HEK293 (cell line): ENCODE measurements around the gene MDP1.
A peak's percentile ranks its signal among the peaks of the same experiment; 100 is the strongest.

ENCODE experiments used
- GLIS2 ChIP-seq: fragments of 450-650 bp; formaldehyde crosslinking; IDR thresholded peaks from 2 replicates; pipeline ENCODE4 v1.5.1; 2016; ENCODE audit warnings: missing biosample characterization, missing genetic modification characterization
- INSM2 ChIP-seq: fragments of 450-650 bp; formaldehyde crosslinking; IDR thresholded peaks from 2 replicates; pipeline ENCODE4 v1.5.1; 2016; ENCODE audit warnings: missing biosample characterization, missing genetic modification characterization
- KLF10 ChIP-seq: fragments of 450-650 bp; IDR thresholded peaks from 2 replicates; pipeline ENCODE4 v1.5.1; 2018; ENCODE audit warnings: missing biosample characterization, mild to moderate bottlenecking, missing genetic modification characterization
- KLF17 ChIP-seq: fragments of 450-650 bp; formaldehyde crosslinking; IDR thresholded peaks from 2 replicates; pipeline ENCODE4 v1.5.1; 2016; ENCODE audit warnings: missing biosample characterization, missing genetic modification characterization
- KLF9 ChIP-seq: fragments of 450-650 bp; formaldehyde crosslinking; IDR thresholded peaks from 2 replicates; pipeline ENCODE4 v1.5.1; 2016; ENCODE audit warnings: missing biosample characterization, missing genetic modification characterization, low read depth
- OVOL3 ChIP-seq: fragments of 450-650 bp; formaldehyde crosslinking; IDR thresholded peaks from 2 replicates; pipeline ENCODE4 v1.5.1; 2016; ENCODE audit warnings: missing biosample characterization, missing genetic modification characterization
- PRDM10 ChIP-seq: fragments of 450-650 bp; formaldehyde crosslinking; IDR thresholded peaks from 2 replicates; pipeline ENCODE4 v1.5.1; 2016; ENCODE audit warnings: missing biosample characterization, missing genetic modification characterization
- SP7 ChIP-seq: fragments of 450-650 bp; formaldehyde crosslinking; IDR thresholded peaks from 2 replicates; pipeline ENCODE4 v1.5.1; 2016; ENCODE audit warnings: missing biosample characterization, missing genetic modification characterization
- WT1 ChIP-seq: fragments of 450-650 bp; formaldehyde crosslinking; IDR thresholded peaks from 2 replicates; pipeline ENCODE4 v1.5.1; 2016; ENCODE audit warnings: missing biosample characterization, missing genetic modification characterization
- ZBTB20 ChIP-seq: fragments of 450-650 bp; formaldehyde crosslinking; IDR thresholded peaks from 2 replicates; pipeline ENCODE4 v1.5.1; 2016; ENCODE audit warnings: missing biosample characterization, missing genetic modification characterization
- ZBTB8A ChIP-seq: fragments of 450-650 bp; formaldehyde crosslinking; IDR thresholded peaks from 2 replicates; pipeline ENCODE4 v1.5.1; 2016; ENCODE audit warnings: missing biosample characterization, missing genetic modification characterization
- ZIC2 ChIP-seq: fragments of 450-650 bp; formaldehyde crosslinking; IDR thresholded peaks from 2 replicates; pipeline ENCODE4 v1.5.1; 2016; ENCODE audit warnings: missing biosample characterization, missing genetic modification characterization
- ZNF140 ChIP-seq: fragments of 450-650 bp; formaldehyde crosslinking; IDR thresholded peaks from 2 replicates; pipeline ENCODE4 v1.5.1; 2016; ENCODE audit warnings: missing biosample characterization, missing genetic modification characterization
- ZNF311 ChIP-seq: fragments of 450-650 bp; formaldehyde crosslinking; IDR thresholded peaks from 2 replicates; pipeline ENCODE4 v1.5.1; 2017; ENCODE audit warnings: missing biosample characterization, missing genetic modification characterization, borderline replicate concordance
- ZNF394 ChIP-seq: fragments of 450-650 bp; formaldehyde crosslinking; IDR thresholded peaks from 2 replicates; pipeline ENCODE4 v1.5.1; 2016; ENCODE audit warnings: missing biosample characterization, missing genetic modification characterization, mild to moderate bottlenecking, moderate library complexity, borderline replicate concordance
- ZNF416 ChIP-seq: fragments of 450-650 bp; formaldehyde crosslinking; IDR thresholded peaks from 2 replicates; pipeline ENCODE4 v1.5.1; 2016; ENCODE audit warnings: missing biosample characterization, missing genetic modification characterization
- ZNF596 ChIP-seq: fragments of 450-650 bp; IDR thresholded peaks from 2 replicates; pipeline ENCODE4 v1.5.0; 2018; ENCODE audit warnings: missing biosample characterization, mild to moderate bottlenecking, missing genetic modification characterization, moderate library complexity
- ZNF610 ChIP-seq: fragments of 450-650 bp; formaldehyde crosslinking; IDR thresholded peaks from 2 replicates; pipeline ENCODE4 v1.5.1; 2016; ENCODE audit warnings: missing biosample characterization, missing genetic modification characterization, borderline replicate concordance
- ZNF664 ChIP-seq: fragments of 450-650 bp; formaldehyde crosslinking; IDR thresholded peaks from 2 replicates; pipeline ENCODE4 v1.5.1; 2016; ENCODE audit warnings: missing biosample characterization, missing genetic modification characterization
- ZNF76 ChIP-seq: fragments of 450-650 bp; formaldehyde crosslinking; IDR thresholded peaks from 2 replicates; pipeline ENCODE4; 2016; ENCODE audit warnings: low read depth, missing biosample characterization, missing genetic modification characterization, borderline replicate concordance
- ZXDB ChIP-seq: fragments of 450-650 bp; formaldehyde crosslinking; IDR thresholded peaks from 2 replicates; pipeline ENCODE4 v1.5.1; 2016; ENCODE audit warnings: missing biosample characterization, missing genetic modification characterization
- TF ChIP-seq, protein P1 (sequence below): fragments of 450-650 bp; formaldehyde crosslinking; IDR thresholded peaks from 2 replicates; pipeline ENCODE4 v1.5.1; 2017; ENCODE audit warnings: missing biosample characterization, mild to moderate bottlenecking, missing genetic modification characterization, moderate library complexity
- TF ChIP-seq, protein P2 (sequence below): fragments of 450-650 bp; formaldehyde crosslinking; conservative IDR thresholded peaks from 2 replicates; pipeline ENCODE4 v1.5.1; 2016; ENCODE audit warnings: low read depth, missing biosample characterization, missing genetic modification characterization

The MDP1 gene

DNA sequence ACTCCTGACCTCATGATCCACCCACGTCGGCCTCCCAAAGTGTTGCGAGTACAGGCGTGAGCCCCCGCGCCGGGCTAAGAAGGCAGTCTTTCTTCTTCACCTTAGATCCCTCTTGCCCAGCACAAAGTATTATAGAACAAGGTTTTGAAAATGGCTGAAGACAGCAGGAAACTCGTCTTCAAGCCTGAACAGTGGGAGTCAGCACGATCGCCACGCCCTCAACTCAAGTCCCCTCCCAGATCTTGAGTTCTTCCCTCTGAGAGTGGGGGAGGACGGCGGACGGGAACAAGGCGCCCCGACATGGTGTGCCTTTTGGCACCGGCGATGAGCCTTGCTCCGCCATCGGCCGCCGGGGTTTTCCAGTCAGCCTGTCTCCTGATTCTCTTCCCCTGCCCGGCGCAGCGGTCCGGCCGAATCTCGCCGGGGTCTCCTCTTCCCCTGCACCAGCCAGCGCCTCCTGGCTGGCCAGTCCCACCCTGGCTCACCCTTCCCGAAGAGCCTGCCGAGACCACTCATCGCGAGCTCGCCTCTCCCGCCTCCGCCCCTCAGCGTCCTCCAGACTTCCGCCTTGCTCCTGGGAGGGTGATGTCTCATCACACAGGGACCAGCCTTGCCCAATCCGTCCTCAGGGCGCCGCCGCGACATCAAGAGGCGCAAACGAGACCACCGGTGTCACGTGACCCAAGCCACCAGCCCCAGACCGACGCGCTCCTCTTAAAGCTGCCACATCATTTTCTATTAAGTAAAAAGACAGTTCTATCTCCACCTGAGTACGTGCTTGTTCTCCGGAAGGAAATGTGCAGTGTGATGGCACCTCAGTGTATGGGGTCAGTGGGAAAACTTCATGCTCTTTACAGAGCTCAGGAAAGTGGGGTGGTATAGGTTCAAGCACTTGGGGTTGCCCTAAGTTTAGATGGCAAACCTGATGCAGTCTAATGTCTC lies 2.7 kb downstream of the MDP1 start, which contains the start of gene CHMP4A (continued):
- TF ChIP-seq INSM2 (tag by site-specific recombination): peak; percentile 26; the same call in 1 of the 2 replicates
- peak; percentile 88; the same call in 1 of the 2 replicates for TF ChIP-seq ZBTB20 (tag by site-specific recombination)
- TF ChIP-seq ZNF394 (tag by site-specific recombination): 0 out of 2 replicates have a peak, but pooled peaks have one; percentile 7
- TF ChIP-seq ZNF311 (tag by site-specific recombination): no peak
- 0 out of 2 replicates have a peak, but pooled peaks have one; percentile 14 for TF ChIP-seq ZNF610 (tag by site-specific recombination)
- no peak for TF ChIP-seq ZNF416 (tag by site-specific recombination)
- TF ChIP-seq OVOL3 (tag by site-specific recombination): peak; percentile 78; the same call in 1 of the 2 replicates
- TF ChIP-seq ZNF76 (tag by site-specific recombination): peak; percentile 85
- TF ChIP-seq KLF17 (tag by site-specific recombination): peak; percentile 94
- peak; percentile 81 for TF ChIP-seq SP7 (tag by site-specific recombination)
- no peak for TF ChIP-seq ZNF140
- TF ChIP-seq ZBTB8A (tag by site-specific recombination): peak; percentile 88
- TF ChIP-seq, protein P1, sequence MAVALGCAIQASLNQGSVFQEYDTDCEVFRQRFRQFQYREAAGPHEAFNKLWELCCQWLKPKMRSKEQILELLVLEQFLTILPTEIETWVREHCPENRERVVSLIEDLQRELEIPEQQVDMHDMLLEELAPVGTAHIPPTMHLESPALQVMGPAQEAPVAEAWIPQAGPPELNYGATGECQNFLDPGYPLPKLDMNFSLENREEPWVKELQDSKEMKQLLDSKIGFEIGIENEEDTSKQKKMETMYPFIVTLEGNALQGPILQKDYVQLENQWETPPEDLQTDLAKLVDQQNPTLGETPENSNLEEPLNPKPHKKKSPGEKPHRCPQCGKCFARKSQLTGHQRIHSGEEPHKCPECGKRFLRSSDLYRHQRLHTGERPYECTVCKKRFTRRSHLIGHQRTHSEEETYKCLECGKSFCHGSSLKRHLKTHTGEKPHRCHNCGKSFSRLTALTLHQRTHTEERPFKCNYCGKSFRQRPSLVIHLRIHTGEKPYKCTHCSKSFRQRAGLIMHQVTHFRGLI (tag by site-specific recombination): 0 out of 2 replicates have a peak, but pooled peaks have one; percentile 14
- TF ChIP-seq ZIC2: peak; percentile 23; the same call in 1 of the 2 replicates
- TF ChIP-seq PRDM10: peak; percentile 99
- no peak for TF ChIP-seq ZNF596 (tag by site-specific recombination)
- TF ChIP-seq, protein P2, sequence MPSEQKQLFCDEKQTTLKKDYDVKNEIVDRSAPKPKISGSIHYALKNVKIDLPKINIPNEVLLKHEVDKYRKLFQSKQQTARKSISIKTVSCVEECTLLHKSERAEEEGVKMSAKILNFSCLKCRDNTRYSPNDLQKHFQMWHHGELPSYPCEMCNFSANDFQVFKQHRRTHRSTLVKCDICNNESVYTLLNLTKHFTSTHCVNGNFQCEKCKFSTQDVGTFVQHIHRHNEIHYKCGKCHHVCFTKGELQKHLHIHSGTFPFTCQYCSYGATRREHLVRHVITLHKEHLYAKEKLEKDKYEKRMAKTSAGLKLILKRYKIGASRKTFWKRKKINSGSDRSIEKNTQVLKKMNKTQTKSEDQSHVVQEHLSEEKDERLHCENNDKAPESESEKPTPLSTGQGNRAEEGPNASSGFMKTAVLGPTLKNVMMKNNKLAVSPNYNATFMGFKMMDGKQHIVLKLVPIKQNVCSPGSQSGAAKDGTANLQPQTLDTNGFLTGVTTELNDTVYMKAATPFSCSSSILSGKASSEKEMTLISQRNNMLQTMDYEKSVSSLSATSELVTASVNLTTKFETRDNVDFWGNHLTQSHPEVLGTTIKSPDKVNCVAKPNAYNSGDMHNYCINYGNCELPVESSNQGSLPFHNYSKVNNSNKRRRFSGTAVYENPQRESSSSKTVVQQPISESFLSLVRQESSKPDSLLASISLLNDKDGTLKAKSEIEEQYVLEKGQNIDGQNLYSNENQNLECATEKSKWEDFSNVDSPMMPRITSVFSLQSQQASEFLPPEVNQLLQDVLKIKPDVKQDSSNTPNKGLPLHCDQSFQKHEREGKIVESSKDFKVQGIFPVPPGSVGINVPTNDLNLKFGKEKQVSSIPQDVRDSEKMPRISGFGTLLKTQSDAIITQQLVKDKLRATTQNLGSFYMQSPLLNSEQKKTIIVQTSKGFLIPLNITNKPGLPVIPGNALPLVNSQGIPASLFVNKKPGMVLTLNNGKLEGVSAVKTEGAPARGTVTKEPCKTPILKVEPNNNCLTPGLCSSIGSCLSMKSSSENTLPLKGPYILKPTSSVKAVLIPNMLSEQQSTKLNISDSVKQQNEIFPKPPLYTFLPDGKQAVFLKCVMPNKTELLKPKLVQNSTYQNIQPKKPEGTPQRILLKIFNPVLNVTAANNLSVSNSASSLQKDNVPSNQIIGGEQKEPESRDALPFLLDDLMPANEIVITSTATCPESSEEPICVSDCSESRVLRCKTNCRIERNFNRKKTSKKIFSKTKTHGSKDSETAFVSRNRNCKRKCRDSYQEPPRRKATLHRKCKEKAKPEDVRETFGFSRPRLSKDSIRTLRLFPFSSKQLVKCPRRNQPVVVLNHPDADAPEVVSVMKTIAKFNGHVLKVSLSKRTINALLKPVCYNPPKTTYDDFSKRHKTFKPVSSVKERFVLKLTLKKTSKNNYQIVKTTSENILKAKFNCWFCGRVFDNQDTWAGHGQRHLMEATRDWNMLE (tag by site-specific recombination): peak; percentile 39
- TF ChIP-seq KLF10: peak; percentile 54; the same call in 1 of the 2 replicates
- peak; percentile 88 for TF ChIP-seq GLIS2 (tag by site-specific recombination)
- peak; percentile 60; the same call in 1 of the 2 replicates for TF ChIP-seq WT1 (tag by site-specific recombination)
- TF ChIP-seq ZNF664 (tag by site-specific recombination): no peak
- TF ChIP-seq KLF9 (tag by site-specific recombination): peak; percentile 66; the same call in 1 of the 2 replicates
- TF ChIP-seq ZXDB: peak; percentile 94
